Measurements from ENCODE around the gene BICC1.

GRCh38 chr10:58795560-58795959 lies 282.9 kb downstream of the BICC1 start:
- TF ChIP-seq POLR2A (IDR thresholded peaks at IDR 0.05; ENCODE audit: extremely low read depth, insufficient read length) (no peak), MYC (IDR thresholded peaks at IDR 0.05; ENCODE audit: low read depth, low read length) (no peak), MAX (IDR thresholded peaks at IDR 0.05; ENCODE audit: low read depth, low read length) (no peak)
- TF ChIP-seq, protein P1, sequence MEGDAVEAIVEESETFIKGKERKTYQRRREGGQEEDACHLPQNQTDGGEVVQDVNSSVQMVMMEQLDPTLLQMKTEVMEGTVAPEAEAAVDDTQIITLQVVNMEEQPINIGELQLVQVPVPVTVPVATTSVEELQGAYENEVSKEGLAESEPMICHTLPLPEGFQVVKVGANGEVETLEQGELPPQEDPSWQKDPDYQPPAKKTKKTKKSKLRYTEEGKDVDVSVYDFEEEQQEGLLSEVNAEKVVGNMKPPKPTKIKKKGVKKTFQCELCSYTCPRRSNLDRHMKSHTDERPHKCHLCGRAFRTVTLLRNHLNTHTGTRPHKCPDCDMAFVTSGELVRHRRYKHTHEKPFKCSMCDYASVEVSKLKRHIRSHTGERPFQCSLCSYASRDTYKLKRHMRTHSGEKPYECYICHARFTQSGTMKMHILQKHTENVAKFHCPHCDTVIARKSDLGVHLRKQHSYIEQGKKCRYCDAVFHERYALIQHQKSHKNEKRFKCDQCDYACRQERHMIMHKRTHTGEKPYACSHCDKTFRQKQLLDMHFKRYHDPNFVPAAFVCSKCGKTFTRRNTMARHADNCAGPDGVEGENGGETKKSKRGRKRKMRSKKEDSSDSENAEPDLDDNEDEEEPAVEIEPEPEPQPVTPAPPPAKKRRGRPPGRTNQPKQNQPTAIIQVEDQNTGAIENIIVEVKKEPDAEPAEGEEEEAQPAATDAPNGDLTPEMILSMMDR (IDR thresholded peaks at IDR 0.05; ENCODE audit: low read depth, low read length) = no peak
